GM12874 (cell line): ENCODE measurements around the gene EFHC1.

Experiments used
- TF ChIP-seq, protein P1 (sequence below): IDR thresholded peaks from 2 replicates; pipeline ENCODE4 v1.5.1; 2011; ENCODE audit warnings: low read depth, mild to moderate bottlenecking, control low read depth, low read length, moderate library complexity; ENCODE audit not compliant: insufficient read depth

EFHC1 gene, protein sequence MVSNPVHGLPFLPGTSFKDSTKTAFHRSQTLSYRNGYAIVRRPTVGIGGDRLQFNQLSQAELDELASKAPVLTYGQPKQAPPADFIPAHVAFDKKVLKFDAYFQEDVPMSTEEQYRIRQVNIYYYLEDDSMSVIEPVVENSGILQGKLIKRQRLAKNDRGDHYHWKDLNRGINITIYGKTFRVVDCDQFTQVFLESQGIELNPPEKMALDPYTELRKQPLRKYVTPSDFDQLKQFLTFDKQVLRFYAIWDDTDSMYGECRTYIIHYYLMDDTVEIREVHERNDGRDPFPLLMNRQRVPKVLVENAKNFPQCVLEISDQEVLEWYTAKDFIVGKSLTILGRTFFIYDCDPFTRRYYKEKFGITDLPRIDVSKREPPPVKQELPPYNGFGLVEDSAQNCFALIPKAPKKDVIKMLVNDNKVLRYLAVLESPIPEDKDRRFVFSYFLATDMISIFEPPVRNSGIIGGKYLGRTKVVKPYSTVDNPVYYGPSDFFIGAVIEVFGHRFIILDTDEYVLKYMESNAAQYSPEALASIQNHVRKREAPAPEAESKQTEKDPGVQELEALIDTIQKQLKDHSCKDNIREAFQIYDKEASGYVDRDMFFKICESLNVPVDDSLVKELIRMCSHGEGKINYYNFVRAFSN

DNA sequence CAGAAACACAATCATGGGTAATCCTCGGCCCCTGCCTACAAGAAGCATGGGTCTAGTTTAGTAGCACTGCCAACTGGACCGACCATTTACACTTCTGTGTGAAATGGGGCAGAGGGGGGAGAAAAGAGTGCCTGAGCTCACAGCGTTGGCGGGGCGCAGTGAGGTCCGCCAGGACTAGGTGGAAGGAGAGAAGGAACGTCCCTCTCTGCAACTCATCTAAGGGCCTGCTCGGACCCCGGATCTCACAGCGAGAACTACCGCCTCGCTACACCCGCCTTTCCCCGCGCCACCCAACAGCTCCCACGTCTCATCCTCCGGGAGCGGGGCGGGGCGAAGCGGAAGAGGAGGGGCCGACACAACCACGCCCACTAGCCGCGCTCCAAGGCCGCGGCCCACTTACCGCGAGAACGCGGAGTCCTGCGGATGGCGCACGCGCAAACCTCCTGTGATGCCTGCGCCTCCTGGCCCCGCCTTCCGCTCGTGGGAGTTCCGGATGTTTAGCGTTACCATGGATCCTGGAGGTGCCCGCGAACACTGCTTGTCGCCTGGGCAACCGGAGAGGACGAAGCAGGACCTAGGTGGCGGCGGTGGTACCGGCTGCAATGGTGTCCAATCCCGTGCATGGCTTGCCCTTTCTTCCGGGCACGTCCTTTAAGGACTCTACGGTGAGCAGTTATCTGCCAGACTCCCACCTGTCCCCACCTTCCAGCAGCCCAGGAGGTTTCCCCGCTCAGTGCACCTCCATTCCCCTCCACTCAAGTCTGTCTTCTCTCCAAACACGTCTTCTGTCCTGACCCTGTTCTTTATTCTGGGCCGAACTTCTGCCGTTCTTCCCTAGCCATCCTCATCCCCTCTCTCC, at the start of gene EFHC1:
Gene EFHC1, plus strand, starts transcription at position 534 of the 859 bp plus-strand sequence. Its CDS starts 69 bp downstream, at position 603.
- TF ChIP-seq, protein P1, sequence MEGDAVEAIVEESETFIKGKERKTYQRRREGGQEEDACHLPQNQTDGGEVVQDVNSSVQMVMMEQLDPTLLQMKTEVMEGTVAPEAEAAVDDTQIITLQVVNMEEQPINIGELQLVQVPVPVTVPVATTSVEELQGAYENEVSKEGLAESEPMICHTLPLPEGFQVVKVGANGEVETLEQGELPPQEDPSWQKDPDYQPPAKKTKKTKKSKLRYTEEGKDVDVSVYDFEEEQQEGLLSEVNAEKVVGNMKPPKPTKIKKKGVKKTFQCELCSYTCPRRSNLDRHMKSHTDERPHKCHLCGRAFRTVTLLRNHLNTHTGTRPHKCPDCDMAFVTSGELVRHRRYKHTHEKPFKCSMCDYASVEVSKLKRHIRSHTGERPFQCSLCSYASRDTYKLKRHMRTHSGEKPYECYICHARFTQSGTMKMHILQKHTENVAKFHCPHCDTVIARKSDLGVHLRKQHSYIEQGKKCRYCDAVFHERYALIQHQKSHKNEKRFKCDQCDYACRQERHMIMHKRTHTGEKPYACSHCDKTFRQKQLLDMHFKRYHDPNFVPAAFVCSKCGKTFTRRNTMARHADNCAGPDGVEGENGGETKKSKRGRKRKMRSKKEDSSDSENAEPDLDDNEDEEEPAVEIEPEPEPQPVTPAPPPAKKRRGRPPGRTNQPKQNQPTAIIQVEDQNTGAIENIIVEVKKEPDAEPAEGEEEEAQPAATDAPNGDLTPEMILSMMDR = no peak

DNA sequence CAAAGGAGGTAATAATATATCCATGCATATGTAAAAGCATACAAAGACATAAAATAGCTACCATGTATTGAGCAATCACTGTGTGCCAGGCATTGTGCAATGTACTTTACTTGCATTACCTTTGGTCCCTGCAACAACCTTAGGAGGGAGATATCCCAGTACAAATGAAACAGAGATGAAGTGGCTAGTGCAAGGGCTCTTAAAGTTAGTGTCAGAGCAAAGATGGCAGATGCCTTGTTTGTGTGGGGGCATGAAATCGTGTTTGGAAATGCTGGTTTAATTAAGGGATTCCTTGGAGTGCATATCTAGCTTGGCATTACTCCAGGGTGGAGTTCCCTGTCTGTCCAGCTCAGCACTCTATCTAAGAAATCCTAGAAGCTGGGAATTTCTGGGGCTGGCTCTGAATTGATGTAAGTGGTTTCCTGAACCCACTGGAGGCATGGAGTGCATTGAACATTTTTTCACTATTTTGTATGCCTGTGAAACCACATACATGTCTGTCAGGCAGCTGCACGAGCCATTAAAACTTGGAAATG, 48.4 kb upstream of the EFHC1 start:
- TF ChIP-seq, protein P1 = no peak

DNA sequence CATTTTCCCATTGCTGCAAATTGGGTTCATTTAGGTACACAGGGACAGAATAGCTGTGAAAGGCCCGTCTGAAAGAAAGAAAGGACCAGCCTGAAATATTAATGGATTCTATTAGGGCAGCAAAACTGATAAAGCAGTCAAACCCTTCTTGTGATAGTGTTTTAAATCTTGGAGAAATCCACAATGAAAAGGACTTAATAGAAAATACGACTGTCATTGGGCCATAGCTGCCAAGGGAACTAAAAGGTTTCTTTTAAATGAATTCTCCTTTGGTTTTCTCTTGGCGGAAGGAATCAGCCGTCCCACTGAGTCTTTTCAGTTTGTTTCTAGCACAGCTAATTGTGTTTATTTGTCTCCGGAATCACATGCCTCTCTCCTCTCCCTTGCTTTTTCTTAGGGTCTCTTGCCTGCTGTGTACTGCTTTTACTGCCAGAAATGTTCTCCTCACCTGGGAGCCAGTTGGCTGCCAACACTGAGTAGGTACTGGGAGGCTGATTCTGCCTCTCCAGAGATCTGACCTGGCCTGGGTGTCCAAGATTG, 46.9 kb upstream of the EFHC1 start:
- TF ChIP-seq, protein P1 = no peak

DNA sequence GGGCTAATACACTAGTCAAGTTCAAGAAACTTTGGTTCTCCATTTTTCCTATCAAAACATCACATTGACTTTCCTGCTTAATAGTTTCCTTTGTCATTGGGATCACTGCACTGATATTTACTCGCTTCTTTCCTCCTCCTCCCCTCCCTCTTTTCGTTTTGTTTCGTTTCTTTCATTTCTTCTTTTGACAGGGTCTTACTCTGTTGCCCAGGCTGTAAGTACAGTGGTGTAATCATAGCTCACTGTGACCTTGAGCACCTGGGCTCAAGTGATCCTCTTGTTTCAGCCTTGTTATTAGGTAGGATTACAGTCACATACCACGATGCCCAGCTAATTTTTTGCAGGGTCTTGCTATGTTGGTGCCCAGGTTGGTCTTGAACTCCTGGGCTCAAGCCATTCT, 45.9 kb upstream of the EFHC1 start:
- TF ChIP-seq, protein P1 = no peak

DNA sequence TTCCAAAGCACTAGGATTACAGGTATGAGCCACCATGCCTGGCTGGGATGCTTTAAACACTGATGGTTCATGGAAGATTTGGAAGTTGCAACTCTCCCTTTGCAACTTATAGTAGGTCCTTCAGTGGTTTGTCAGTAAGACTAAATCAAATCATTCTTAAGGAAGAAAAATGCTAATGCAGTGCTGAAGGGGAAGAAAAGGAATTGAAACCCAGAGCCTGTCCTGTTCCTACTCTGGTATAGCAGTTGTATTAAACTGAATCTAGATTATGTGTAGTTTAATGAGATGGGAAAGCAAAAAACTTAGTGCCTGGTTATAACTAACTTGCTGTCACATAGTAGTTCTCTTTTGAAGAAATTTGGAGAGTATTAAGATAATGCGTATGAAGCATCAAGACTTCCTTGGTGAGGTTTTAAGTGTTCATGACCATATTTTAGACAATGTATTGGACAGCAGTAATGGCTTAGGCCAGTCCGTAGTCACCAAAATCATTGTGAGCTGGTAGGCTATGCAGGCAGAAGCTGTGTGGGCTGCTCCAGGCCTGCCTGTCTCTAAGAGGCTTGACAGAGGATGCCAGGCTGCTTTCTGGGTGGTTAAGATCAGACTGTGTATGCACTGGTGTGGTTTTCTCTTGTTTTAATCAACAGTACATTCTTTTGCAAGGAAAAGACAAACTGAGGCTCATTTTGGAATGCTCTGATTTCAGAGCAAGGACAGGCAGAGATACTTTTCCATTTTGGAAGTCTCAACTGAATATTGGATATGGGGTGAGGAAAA, 44.2 kb upstream of the EFHC1 start:
- TF ChIP-seq, protein P1 = no peak

DNA sequence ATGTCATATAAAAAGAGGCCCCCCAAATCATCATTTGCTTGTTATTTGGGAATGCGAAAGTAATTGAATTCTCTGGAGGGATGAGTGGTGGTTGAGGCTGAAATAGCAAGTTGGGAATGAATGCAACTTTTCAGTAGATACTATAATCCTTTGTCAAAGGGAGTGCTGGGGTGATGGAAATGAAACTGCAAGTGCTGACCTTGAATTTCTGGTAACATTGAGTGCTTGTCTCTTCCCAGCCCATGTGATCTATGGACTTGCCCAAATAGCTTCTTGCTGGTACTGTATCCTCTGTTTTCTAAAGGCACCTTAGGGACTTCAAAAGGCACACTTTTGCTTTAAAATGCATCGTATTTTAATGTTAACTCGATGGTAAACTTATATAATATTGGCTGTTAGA, 43.4 kb upstream of the EFHC1 start:
- TF ChIP-seq, protein P1 = no peak
